GM12801 (cell line): ENCODE data around the gene PGS1.

ENCODE experiments used
- CTCF ChIP-seq: IDR thresholded peaks from one replicate; pipeline ENCODE4 v1.5.1; 2011; ENCODE audit warnings: control low read depth; ENCODE audit not compliant: insufficient read length; ENCODE audit errors: extremely low read depth

PGS1 gene, protein sequence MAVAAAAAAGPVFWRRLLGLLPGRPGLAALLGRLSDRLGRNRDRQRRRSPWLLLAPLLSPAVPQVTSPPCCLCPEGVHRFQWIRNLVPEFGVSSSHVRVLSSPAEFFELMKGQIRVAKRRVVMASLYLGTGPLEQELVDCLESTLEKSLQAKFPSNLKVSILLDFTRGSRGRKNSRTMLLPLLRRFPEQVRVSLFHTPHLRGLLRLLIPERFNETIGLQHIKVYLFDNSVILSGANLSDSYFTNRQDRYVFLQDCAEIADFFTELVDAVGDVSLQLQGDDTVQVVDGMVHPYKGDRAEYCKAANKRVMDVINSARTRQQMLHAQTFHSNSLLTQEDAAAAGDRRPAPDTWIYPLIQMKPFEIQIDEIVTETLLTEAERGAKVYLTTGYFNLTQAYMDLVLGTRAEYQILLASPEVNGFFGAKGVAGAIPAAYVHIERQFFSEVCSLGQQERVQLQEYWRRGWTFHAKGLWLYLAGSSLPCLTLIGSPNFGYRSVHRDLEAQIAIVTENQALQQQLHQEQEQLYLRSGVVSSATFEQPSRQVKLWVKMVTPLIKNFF

GRCh38 chr17:78378225-78379130 lies at the start of gene PGS1:
Gene PGS1 (plus strand): TSS chr17:78378649. CDS start chr17:78378666, 17 bp downstream.
- TF ChIP-seq CTCF = no peak

GRCh38 chr17:78329263-78330059 lies 49.0 kb upstream of the PGS1 start:
- no peak for TF ChIP-seq CTCF

DNA sequence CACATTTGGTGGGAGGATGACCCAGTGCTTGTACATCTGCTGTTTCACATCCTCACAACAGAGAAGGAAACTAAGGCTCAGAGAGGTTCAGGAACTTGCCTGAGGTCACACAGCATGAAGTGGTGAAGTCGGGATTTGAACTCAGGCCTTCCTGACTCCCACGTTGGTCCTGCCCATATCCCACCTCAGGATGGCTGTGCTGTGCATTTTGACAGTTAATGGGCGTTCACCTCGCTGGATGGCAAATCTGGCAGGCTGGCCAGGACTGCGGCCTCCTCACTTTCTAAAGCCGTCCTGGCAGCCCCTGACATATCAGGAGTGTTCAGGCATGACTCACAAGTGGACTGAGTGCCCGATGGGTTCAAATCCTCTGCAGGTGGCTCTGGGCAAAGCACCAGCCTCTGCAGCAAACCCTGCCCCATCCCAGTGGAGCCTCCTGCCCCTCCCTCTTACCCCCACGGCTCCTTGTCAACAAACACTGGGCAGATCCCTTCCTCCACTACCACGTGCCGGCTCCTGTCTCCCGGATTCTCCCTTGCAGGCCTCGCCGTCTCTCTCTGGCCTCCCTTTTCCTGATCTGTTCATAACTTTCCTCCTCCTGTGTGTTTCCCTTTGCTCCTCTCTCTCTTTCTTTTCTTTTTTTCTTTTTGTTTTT lies 47.8 kb upstream of the PGS1 start:
- no peak for TF ChIP-seq CTCF

GRCh38 chr17:78332991-78333390 lies 45.5 kb upstream of the PGS1 start:
- no peak for TF ChIP-seq CTCF

DNA sequence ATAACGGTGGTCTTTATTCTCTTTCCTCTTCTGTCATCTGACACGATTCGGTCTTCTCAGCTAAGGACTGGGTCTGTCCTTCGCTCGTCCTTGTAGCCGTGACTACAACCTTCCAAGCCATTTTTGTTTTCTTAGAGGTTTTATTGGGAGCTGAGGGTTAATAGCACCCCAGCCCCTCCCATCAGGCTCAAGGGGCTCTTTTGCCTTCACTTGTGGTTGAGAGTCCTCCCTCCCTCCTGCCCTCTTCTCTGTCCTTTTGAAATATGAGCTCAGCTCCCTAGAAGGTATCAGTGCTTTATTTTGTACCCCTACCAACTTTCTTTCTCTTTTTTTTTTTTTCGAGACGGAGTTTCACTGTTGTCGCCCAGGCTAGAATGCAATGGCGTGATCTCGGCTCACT lies 43.2 kb upstream of the PGS1 start:
- TF ChIP-seq CTCF = no peak

- no peak for TF ChIP-seq CTCF
These were observed 41.0 kb upstream of the PGS1 start for GRCh38 chr17:78337244-78338109.
